ENCODE data around the gene NFKBIZ. TPM values are rescaled to one million over a fixed set of nuclear protein-coding genes. Genes with fewer than 3 reads are reported as not detected.
"Not testable (repeated sequence)": the region's sequence is repeated elsewhere in the genome, so short reads cannot be mapped to it uniquely, and the experiment has no call there.

Gene NFKBIZ
- total and polyA plus RNA-seq, 4 donors: 27.6 to 94.8 (median 81.3) TPM

- 79 to 86% methylated on average over 3 of the region's 3 CpGs for WGBS, 2 donors
- Histone ChIP-seq H3K27me3 (ENCODE audit: control insufficient read depth in 3 of 3, insufficient read depth in 3 of 3, low read length in 2 of 3) (no peaks in the 10 kb centered on the region), H3K9me3 (ENCODE audit: control insufficient read depth in 4 of 4, insufficient read depth in 3 of 4, low read length in 3 of 4) (peaks cover 0 to 2% (median 0%) of the 10 kb centered on the region in 4 donors), H3K36me3 (ENCODE audit: control insufficient read depth in 4 of 4, insufficient read depth in 4 of 4, low read length in 4 of 4) (peaks cover 16 to 35% (median 31%) of the 10 kb centered on the region in 4 donors), H3K9ac (ENCODE audit: insufficient read depth in 1 of 2, low read length in 2 of 2) (no peak overlapping the region), H3K27ac (ENCODE audit: low read depth in 1 of 2, low read length in 1 of 2) (no peak overlapping the region), H3K4me1 (ENCODE audit: control insufficient read depth in 5 of 5, insufficient read depth in 5 of 5, low read length in 5 of 5) (peaks cover 0 to 4% (median 0%) of the 10 kb centered on the region in 5 donors), H3K4me3 (no peak overlapping the region)
- ATAC-seq (ENCODE audit: insufficient read depth, low FRiP score) (no peak), DNase-seq (no peak)
- no peak for TF ChIP-seq CTCF (IDR thresholded peaks at IDR 0.05; ENCODE audit: control extremely low read depth, extremely low read depth)
These were observed 12.0 kb downstream of the NFKBIZ start for GRCh38 chr3:101861212-101861788.

DNA sequence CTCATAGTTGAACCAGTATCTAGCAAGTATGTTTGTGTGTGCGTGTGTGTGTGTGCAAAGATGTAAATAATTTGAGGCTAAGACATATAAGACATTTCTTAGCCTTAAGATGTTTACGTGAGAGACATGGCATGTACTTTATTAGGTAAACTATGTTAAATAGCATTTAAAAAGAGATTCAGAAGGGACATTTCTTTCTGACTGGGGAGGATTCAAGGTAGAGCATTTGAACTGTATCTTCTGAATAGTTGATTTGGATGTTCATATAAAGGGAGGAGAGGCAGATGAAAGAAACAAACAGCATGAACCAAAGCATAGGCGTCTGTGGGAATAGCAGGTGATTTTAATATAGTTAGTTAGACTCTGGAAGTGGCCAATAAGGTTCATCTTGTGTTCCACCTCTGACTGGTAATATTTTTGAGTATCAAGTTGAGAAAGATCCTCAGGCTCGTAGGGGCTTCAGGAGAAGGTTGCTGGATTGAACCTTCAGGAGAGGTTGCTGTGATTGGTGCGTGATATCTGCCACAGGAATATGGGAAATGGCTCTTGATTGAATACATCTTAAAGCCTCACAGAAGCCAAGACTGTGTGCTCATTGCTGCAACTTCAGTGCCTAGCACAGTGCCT is 12.6 kb downstream of the NFKBIZ start:
- no peak for ATAC-seq (ENCODE audit: insufficient read depth, low FRiP score)

GRCh38 chr3:101862416-101863165 is 13.3 kb downstream of the NFKBIZ start:
- Histone ChIP-seq H3K9ac (ENCODE audit: insufficient read depth in 1 of 2, low read length in 2 of 2) (no peak overlapping the region), H3K4me3 (no peak overlapping the region), H3K27me3 (ENCODE audit: control insufficient read depth in 3 of 3, insufficient read depth in 3 of 3, low read length in 2 of 3) (no peaks in the 10 kb centered on the region), H3K4me1 (ENCODE audit: control insufficient read depth in 5 of 5, insufficient read depth in 5 of 5, low read length in 5 of 5) (no peaks in the 10 kb centered on the region), H3K36me3 (ENCODE audit: control insufficient read depth in 4 of 4, insufficient read depth in 4 of 4, low read length in 4 of 4) (peaks cover 8 to 27% (median 25%) of the 10 kb centered on the region in 4 donors), H3K27ac (ENCODE audit: low read depth in 1 of 2, low read length in 1 of 2) (no peak overlapping the region), H3K9me3 (ENCODE audit: control insufficient read depth in 4 of 4, insufficient read depth in 3 of 4, low read length in 3 of 4) (no peaks in the 10 kb centered on the region)
- 83 to 92% methylated on average over 3 of the region's 3 CpGs for WGBS, 2 donors
- ATAC-seq (ENCODE audit: insufficient read depth, low FRiP score) (no peak), DNase-seq (no peak)
- TF ChIP-seq CTCF (IDR thresholded peaks at IDR 0.05; ENCODE audit: control extremely low read depth, extremely low read depth): no peak

More for the DNA sequence above, 12.6 kb downstream of the NFKBIZ start:
- no peak for TF ChIP-seq CTCF (IDR thresholded peaks at IDR 0.05; ENCODE audit: control extremely low read depth, extremely low read depth)
- no peak overlapping the region for H3K9ac ChIP-seq (ENCODE audit: insufficient read depth in 1 of 2, low read length in 2 of 2)
- DNase-seq: no peak
- H3K4me1 ChIP-seq (ENCODE audit: control insufficient read depth in 5 of 5, insufficient read depth in 5 of 5, low read length in 5 of 5): peaks cover 0 to 4% (median 0%) of the 10 kb centered on the region in 5 donors
- H3K27me3 ChIP-seq (ENCODE audit: control insufficient read depth in 3 of 3, insufficient read depth in 3 of 3, low read length in 2 of 3): no peaks in the 10 kb centered on the region
- peaks cover 0 to 2% (median 0%) of the 10 kb centered on the region in 4 donors for H3K9me3 ChIP-seq (ENCODE audit: control insufficient read depth in 4 of 4, insufficient read depth in 3 of 4, low read length in 3 of 4)
- WGBS, 2 donors: 78 to 80% methylated on average over 5 of the region's 5 CpGs
- H3K27ac ChIP-seq (ENCODE audit: low read depth in 1 of 2, low read length in 1 of 2): no peak overlapping the region
- H3K4me3 ChIP-seq: no peak overlapping the region
- peaks cover 15 to 33% (median 29%) of the 10 kb centered on the region in 4 donors for H3K36me3 ChIP-seq (ENCODE audit: control insufficient read depth in 4 of 4, insufficient read depth in 4 of 4, low read length in 4 of 4)

GRCh38 chr3:101864926-101865325 is 15.6 kb downstream of the NFKBIZ start:
- not testable (repeated sequence) for H3K27ac ChIP-seq (ENCODE audit: low read depth in 1 of 2, low read length in 1 of 2); H3K27me3 ChIP-seq (ENCODE audit: control insufficient read depth in 3 of 3, insufficient read depth in 3 of 3, low read length in 2 of 3); DNase-seq; H3K4me3 ChIP-seq; H3K9me3 ChIP-seq (ENCODE audit: control insufficient read depth in 4 of 4, insufficient read depth in 3 of 4, low read length in 3 of 4); H3K9ac ChIP-seq (ENCODE audit: insufficient read depth in 1 of 2, low read length in 2 of 2); ATAC-seq (ENCODE audit: insufficient read depth, low FRiP score); H3K4me1 ChIP-seq (ENCODE audit: control insufficient read depth in 5 of 5, insufficient read depth in 5 of 5, low read length in 5 of 5)
- peaks cover 4 to 14% (median 11%) of the 10 kb centered on the region in 4 donors for H3K36me3 ChIP-seq (ENCODE audit: control insufficient read depth in 4 of 4, insufficient read depth in 4 of 4, low read length in 4 of 4)
- 95 to 96% methylated on average over 7 of the region's 7 CpGs for WGBS, 2 donors

Data from lung (tissue), 12 donors.